IMR-90 (cell line): ENCODE data around the gene TRPV3. TPM values are rescaled to one million over a fixed set of nuclear protein-coding genes. Genes with fewer than 3 reads are reported as not detected.

Source experiments
- ATAC-seq: fragments of 200-7000 bp; cut with Tn5 transposase; 2 replicates; pipeline ENCODE4 v1.9.1; 2020; ENCODE audit warnings: low read depth, mild to moderate bottlenecking, moderate library complexity
- BruUV-seq: library from RNA; stranded (reverse); fragments of 400-500 nt; replicated peaks from 2 replicates; lab custom pipeline; 2021; lab: Mats Ljungman, UMichigan
- CTCF ChIA-PET: fragments of 300-600 bp; formaldehyde crosslinking; extraction: SDS; loops from one replicate; lab custom pipeline; 2021; ENCODE audit warnings: antibody characterized with exemption; lab: Yijun Ruan, JAX
- POLR2A ChIA-PET: fragments of 300-600 bp; sonication (Branson Sonifier 250); formaldehyde crosslinking; loops from one replicate; lab custom pipeline; 2022; ENCODE audit warnings: antibody characterized with exemption; ENCODE audit not compliant: unreplicated experiment; lab: Charles Lee
- DNase-seq: peaks from one replicate; pipeline ENCODE4 v3.0.0; 2013
- H2AFZ ChIP-seq: replicated peaks from 2 replicates; pipeline ENCODE3; 2013; ENCODE audit warnings: low read length, mild to moderate bottlenecking; ENCODE audit not compliant: poor library complexity
- H2AK5ac ChIP-seq: 2 replicates; pipeline ENCODE4 v1.6.1; 2013; ENCODE audit warnings: low read depth, low read length, inconsistent platforms
- H2AK9ac ChIP-seq: replicated peaks from 2 replicates; pipeline ENCODE3; 2013; ENCODE audit warnings: mild to moderate bottlenecking, low read depth, low read length, moderate library complexity; ENCODE audit not compliant: poor library complexity
- H2BK120ac ChIP-seq: 2 replicates; pipeline ENCODE4 v1.6.1; 2013; ENCODE audit warnings: low read depth, low read length, inconsistent platforms
- H2BK15ac ChIP-seq: 3 replicates; pipeline ENCODE4 v1.6.1; 2013; ENCODE audit warnings: low read depth, low read length, inconsistent platforms
- H2BK20ac ChIP-seq: 2 replicates; pipeline ENCODE4 v1.6.1; 2013; ENCODE audit warnings: low read depth, mild to moderate bottlenecking, inconsistent platforms, low read length, moderate library complexity
- H2BK5ac ChIP-seq: 2 replicates; pipeline ENCODE4 v1.6.1; 2013; ENCODE audit warnings: mild to moderate bottlenecking, low read depth, low read length, inconsistent platforms; ENCODE audit not compliant: poor library complexity, severe bottlenecking
- H3K14ac ChIP-seq: replicated peaks from 2 replicates; pipeline ENCODE4 v1.6.1; 2013; ENCODE audit warnings: low read depth, low read length, inconsistent platforms
- H3K18ac ChIP-seq: 2 replicates; pipeline ENCODE4 v1.6.1; 2013; ENCODE audit warnings: low read depth, low read length, control low read depth
- H3K23ac ChIP-seq: 2 replicates; pipeline ENCODE4 v1.6.1; 2013; ENCODE audit warnings: low read depth, low read length, inconsistent platforms
- H3K27ac ChIP-seq: 2 replicates; pipeline ENCODE4 v1.5.1; 2013; ENCODE audit warnings: mild to moderate bottlenecking, control low read depth, low read length; ENCODE audit not compliant: insufficient read depth
- H3K27me3 ChIP-seq: 2 replicates; pipeline ENCODE4 v1.6.1; 2013; ENCODE audit warnings: low read length; ENCODE audit not compliant: control insufficient read depth, insufficient read depth
- H3K36me3 ChIP-seq: 2 replicates; pipeline ENCODE4 v1.6.1; 2013; ENCODE audit warnings: low read length, mixed read lengths; ENCODE audit not compliant: control insufficient read depth, insufficient read depth
- H3K4ac ChIP-seq: 2 replicates; pipeline ENCODE4 v1.6.1; 2013; ENCODE audit warnings: low read depth, low read length, inconsistent platforms
- H3K4me1 ChIP-seq: 2 replicates; pipeline ENCODE4 v1.6.1; 2013; ENCODE audit warnings: low read length, mixed read lengths; ENCODE audit not compliant: control insufficient read depth, insufficient read depth
- H3K4me2 ChIP-seq: 2 replicates; pipeline ENCODE4 v1.6.1; 2013; ENCODE audit warnings: low read depth, mild to moderate bottlenecking, control low read depth, low read length, moderate library complexity
- H3K4me3 ChIP-seq: 2 replicates; pipeline ENCODE4 v1.5.1; 2013; ENCODE audit warnings: low read depth, mild to moderate bottlenecking, control low read depth, low read length, moderate library complexity; ENCODE audit not compliant: insufficient read depth
- H3K56ac ChIP-seq: 2 replicates; pipeline ENCODE4 v1.6.1; 2013; ENCODE audit warnings: low read length, inconsistent platforms; ENCODE audit not compliant: insufficient read depth; ENCODE audit errors: extremely low read depth
- H3K79me1 ChIP-seq, 2 experiments: 2 replicates each; pipeline ENCODE4 v1.6.1; 2013; ENCODE audit warnings: low read length in 2 of 2, inconsistent platforms in 1 of 2, low read depth in 1 of 2
- H3K9ac ChIP-seq: 2 replicates; pipeline ENCODE4 v1.6.1; 2013; ENCODE audit warnings: low read depth, low read length, control low read depth
- H3K9me1 ChIP-seq: 2 replicates; pipeline ENCODE4 v1.6.1; 2013; ENCODE audit warnings: low read length, inconsistent platforms; ENCODE audit not compliant: insufficient read depth
- H3K9me3 ChIP-seq: 2 replicates; pipeline ENCODE4 v1.6.1; 2013; ENCODE audit warnings: low read length; ENCODE audit not compliant: control insufficient read depth, insufficient read depth
- H4K20me1 ChIP-seq: 2 replicates; pipeline ENCODE4 v1.6.1; 2013; ENCODE audit warnings: low read length, inconsistent platforms; ENCODE audit not compliant: insufficient read depth
- H4K5ac ChIP-seq: 2 replicates; pipeline ENCODE4 v1.6.1; 2013; ENCODE audit warnings: mild to moderate bottlenecking, low read depth, low read length, control low read depth
- H4K8ac ChIP-seq, 2 experiments: 2 replicates each; pipeline ENCODE4 v1.6.1; 2013; ENCODE audit warnings: low read depth in 2 of 2, low read length in 2 of 2, control low read depth in 1 of 2, inconsistent platforms in 1 of 2
- H4K91ac ChIP-seq: 2 replicates; pipeline ENCODE4 v1.6.1; 2013; ENCODE audit warnings: low read depth, low read length, inconsistent platforms; ENCODE audit not compliant: insufficient read depth
- BHLHE40 ChIP-seq: fragments of 150-350 bp; IDR thresholded peaks from 2 replicates; pipeline ENCODE4 v1.6.1; 2016; ENCODE audit warnings: mild to moderate bottlenecking, low read depth, low read length
- CHD1 ChIP-seq: IDR thresholded peaks from 2 replicates; pipeline ENCODE4 v1.6.1; 2012; ENCODE audit warnings: low read depth, low read length, improper control_type of control experiment
- MAZ ChIP-seq: IDR thresholded peaks from 2 replicates; pipeline ENCODE4 v1.6.1; 2012; ENCODE audit warnings: low read depth, mild to moderate bottlenecking, low read length, improper control_type of control experiment, moderate library complexity, borderline replicate concordance
- RAD21 ChIP-seq: IDR thresholded peaks from 2 replicates; pipeline ENCODE4 v1.6.1; 2012; ENCODE audit warnings: low read length, improper control_type of control experiment
- RFX5 ChIP-seq: IDR thresholded peaks from 2 replicates; pipeline ENCODE4 v1.8.0; 2012; ENCODE audit warnings: low read depth, mild to moderate bottlenecking, low read length, moderate library complexity
- WGBS, 2 experiments: methylation state at CpG; one replicate each; pipeline versions ENCODE4 v1.1.5 to v1.1.7; 2013; ENCODE audit warnings: missing lambda C conversion rate in 2 of 2; ENCODE audit not compliant: insufficient read length in 1 of 2; ENCODE audit errors: extremely low coverage in 2 of 2; 5-methylcytosine and 5-hydroxymethylcytosine counted together
- dilution Hi-C: fragments of 300-500 bp; cut with HindIII; formaldehyde crosslinking; loops from one replicate; pipeline ENCODE4 v1.14.3; 2018; ENCODE audit warnings: low sequenced_read_pairs; ENCODE audit not compliant: unreplicated experiment
- in situ Hi-C: fragments of 300-500 bp; cut with MboI; formaldehyde crosslinking; loops from 3 replicates; pipeline ENCODE4 v1.14.3; 2019; ENCODE audit warnings: low sequenced_read_pairs, inconsistent platforms, mixed read lengths
- intact Hi-C: fragments of 100-400 bp; cut with micrococcal nuclease; formaldehyde crosslinking; loops from 2 replicates; pipeline ENCODE4 v1.10.0; 2022
- polyA plus RNA-seq, 3 experiments: library from polyadenylated mRNA; depleted of rRNA; stranded (reverse); fragments of >200 nt; gene quantifications; 2 replicates each; pipeline ENCODE4 v1.2.3, GENCODE V29; 2012; ENCODE audit warnings: low replicate concordance in 1 of 3
- total RNA-seq: library from RNA; depleted of rRNA; stranded (reverse); fragments of >200 nt; gene quantifications from 2 replicates; pipeline ENCODE4 v1.2.3, GENCODE V29; 2012
- TF ChIP-seq, protein P1 (sequence below): fragments of 150-350 bp; IDR thresholded peaks from 2 replicates; pipeline ENCODE4 v1.6.1; 2016; ENCODE audit warnings: low read depth, mild to moderate bottlenecking, low read length, moderate library complexity, borderline replicate concordance

Gene TRPV3
- total and polyA plus RNA-seq, 2 of the 4 experiments (the other 2 are of a cell fraction): 0.18 to 0.26 TPM

DNA sequence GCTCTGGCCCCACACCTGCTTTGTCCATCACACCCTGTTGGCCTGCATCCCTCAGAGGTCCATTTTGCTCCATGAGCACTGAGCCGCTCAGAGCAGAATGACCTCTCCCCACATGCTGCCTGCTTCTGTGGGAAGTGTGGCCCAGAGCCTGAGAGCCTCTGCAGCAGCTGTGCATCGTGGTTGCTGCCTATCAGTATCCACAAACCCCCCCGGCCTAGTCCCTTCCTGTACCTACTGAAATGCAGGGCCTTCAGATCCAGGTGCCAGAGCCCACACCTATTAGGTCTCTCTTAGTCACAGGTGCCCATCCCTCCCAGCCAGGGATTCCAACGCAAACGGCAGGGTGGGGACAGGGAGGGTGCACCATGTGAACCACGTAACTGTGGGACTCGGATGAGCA is 16.6 kb upstream of the TRPV3 start:
- TF ChIP-seq MAZ (no peak), RFX5 (no peak), BHLHE40 (no peak), RAD21 (no peak), CHD1 (no peak)
- TF ChIP-seq, protein P1, sequence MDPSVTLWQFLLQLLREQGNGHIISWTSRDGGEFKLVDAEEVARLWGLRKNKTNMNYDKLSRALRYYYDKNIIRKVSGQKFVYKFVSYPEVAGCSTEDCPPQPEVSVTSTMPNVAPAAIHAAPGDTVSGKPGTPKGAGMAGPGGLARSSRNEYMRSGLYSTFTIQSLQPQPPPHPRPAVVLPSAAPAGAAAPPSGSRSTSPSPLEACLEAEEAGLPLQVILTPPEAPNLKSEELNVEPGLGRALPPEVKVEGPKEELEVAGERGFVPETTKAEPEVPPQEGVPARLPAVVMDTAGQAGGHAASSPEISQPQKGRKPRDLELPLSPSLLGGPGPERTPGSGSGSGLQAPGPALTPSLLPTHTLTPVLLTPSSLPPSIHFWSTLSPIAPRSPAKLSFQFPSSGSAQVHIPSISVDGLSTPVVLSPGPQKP: no peak
- Histone ChIP-seq H3K14ac (no peak overlapping the region), H3K36me3 (peaks cover 2% of the 10 kb centered on the region; the same call in 1 of the 2 replicates), H3K27ac (no peak overlapping the region), H2AK9ac (no peak overlapping the region), H4K91ac (no peak overlapping the region), H3K23ac (no peak overlapping the region), H3K27me3 (no peaks in the 10 kb centered on the region), H3K4me3 (no peak overlapping the region), H2AK5ac (no peak overlapping the region), H2AFZ (no peak overlapping the region), H4K8ac (no peak overlapping the region), H3K4ac (no peak overlapping the region), H3K9ac (no peak overlapping the region), H3K4me2 (no peak overlapping the region), H2BK15ac (no peak overlapping the region), H4K20me1 (no peaks in the 10 kb centered on the region), H3K9me3 (no peaks in the 10 kb centered on the region), H3K79me1 (no peaks in the 10 kb centered on the region), H2BK20ac (no peak overlapping the region), H2BK5ac (no peak overlapping the region), H3K18ac (no peak overlapping the region), H3K9me1 (no peaks in the 10 kb centered on the region), H3K56ac (no peak overlapping the region), H4K5ac (no peak overlapping the region), H3K4me1 (no peaks in the 10 kb centered on the region), H2BK120ac (no peak overlapping the region)
- intact Hi-C loops (no loop called here), dilution Hi-C loops (no loop called here), in situ Hi-C loops (no loop called here)
- DNase-seq (no peak), ATAC-seq (no peak)
- no CpG with 5 or more reads among the region's 7 CpGs for WGBS, 2 experiments
- ChIA-PET POLR2A (no interaction called here), CTCF (no interaction called here)
- BruUV-seq: no TSS peak
